ENCODE data around the gene RINT1. TPM values are rescaled to one million over a fixed set of nuclear protein-coding genes. Genes with fewer than 3 reads are reported as not detected.
A peak's percentile ranks its signal among the peaks of the same experiment; 100 is the strongest.

Gene RINT1
- total and polyA plus RNA-seq, 2 of the 13 experiments (the other 11 are each of a cell fraction or from before 2014, with no cell fraction given): 14.7 to 19.3 TPM

DNA sequence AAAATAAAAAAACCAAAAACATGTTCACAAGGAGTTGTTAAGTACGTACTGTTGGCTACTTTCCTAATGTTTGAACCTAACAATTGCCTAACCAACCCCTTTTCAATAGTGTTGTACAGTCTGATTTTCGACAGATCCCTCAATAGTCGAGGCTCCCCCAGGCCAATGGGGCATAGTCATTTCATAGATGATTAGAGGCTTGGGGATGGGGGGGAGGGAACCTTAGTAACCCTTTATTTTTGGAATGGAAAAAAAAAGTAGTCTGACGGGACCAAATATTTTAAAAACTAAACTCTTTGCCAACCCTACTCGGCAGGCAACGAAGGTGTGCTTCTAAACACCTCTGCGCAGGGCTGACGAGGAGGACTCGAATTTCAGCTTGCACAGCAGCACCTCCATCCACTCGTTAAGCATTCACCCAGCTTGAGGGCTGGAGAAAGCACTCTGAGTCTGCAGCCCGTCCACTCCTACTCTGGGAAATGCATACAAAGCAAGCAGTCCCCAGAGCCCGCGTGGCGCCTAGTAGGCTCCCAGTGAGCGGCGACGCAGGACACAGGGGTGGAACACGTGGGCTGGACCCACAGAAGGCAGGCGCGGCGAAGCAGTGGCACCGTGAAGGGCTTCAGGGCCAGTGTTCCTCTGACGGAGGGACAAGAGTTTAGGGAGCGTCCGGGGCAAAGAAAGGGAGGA is 10.8 kb upstream of the RINT1 start (continued):
- TF ChIP-seq, protein P1, sequence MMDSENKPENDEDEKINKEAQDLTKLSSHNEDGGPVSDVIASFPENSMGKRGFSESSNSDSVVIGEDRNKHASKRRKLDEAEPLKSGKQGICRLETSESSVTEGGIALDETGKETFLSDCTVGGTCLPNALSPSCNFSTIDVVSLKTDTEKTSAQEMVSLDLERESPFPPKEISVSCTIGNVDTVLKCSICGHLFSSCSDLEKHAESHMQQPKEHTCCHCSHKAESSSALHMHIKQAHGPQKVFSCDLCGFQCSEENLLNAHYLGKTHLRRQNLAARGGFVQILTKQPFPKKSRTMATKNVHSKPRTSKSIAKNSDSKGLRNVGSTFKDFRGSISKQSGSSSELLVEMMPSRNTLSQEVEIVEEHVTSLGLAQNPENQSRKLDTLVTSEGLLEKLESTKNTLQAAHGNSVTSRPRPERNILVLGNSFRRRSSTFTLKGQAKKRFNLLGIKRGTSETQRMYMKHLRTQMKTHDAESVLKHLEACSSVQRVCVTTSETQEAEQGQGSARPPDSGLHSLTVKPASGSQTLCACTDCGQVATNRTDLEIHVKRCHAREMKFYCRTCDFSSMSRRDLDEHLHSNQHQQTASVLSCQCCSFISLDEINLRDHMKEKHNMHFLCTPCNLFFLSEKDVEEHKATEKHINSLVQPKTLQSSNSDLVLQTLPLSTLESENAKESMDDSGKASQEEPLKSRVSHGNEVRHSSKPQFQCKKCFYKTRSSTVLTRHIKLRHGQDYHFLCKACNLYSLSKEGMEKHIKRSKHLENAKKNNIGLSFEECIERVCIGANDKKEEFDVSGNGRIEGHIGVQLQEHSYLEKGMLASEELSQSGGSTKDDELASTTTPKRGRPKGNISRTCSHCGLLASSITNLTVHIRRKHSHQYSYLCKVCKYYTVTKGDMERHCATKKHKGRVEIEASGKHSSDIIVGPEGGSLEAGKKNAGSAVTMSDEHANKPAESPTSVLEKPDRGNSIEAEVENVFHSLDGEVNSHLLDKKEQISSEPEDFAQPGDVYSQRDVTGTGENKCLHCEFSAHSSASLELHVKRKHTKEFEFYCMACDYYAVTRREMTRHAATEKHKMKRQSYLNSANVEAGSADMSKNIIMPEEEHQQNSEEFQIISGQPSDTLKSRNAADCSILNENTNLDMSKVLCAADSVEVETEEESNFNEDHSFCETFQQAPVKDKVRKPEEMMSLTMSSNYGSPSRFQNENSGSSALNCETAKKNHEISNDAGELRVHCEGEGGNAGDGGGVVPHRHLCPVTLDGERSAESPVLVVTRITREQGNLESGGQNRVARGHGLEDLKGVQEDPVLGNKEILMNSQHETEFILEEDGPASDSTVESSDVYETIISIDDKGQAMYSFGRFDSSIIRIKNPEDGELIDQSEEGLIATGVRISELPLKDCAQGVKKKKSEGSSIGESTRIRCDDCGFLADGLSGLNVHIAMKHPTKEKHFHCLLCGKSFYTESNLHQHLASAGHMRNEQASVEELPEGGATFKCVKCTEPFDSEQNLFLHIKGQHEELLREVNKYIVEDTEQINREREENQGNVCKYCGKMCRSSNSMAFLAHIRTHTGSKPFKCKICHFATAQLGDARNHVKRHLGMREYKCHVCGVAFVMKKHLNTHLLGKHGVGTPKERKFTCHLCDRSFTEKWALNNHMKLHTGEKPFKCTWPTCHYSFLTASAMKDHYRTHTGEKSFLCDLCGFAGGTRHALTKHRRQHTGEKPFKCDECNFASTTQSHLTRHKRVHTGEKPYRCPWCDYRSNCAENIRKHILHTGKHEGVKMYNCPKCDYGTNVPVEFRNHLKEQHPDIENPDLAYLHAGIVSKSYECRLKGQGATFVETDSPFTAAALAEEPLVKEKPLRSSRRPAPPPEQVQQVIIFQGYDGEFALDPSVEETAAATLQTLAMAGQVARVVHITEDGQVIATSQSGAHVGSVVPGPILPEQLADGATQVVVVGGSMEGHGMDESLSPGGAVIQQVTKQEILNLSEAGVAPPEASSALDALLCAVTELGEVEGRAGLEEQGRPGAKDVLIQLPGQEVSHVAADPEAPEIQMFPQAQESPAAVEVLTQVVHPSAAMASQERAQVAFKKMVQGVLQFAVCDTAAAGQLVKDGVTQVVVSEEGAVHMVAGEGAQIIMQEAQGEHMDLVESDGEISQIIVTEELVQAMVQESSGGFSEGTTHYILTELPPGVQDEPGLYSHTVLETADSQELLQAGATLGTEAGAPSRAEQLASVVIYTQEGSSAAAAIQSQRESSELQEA (CRISPR knock-in tag; IDR thresholded peaks at IDR 0.05; ENCODE audit: not compliant biosample characterization): no peak
- no peak for TF ChIP-seq ZBTB38 (CRISPR knock-in tag; IDR thresholded peaks at IDR 0.05)
- TF ChIP-seq ZNF781 (CRISPR knock-in tag; IDR thresholded peaks at IDR 0.05; ENCODE audit: borderline replicate concordance, not compliant biosample characterization): no peak
- TF ChIP-seq PAF1 (CRISPR knock-in tag; IDR thresholded peaks at IDR 0.05): no peak
- no peak for TF ChIP-seq NCOR1 (IDR thresholded peaks at IDR 0.05; ENCODE audit: borderline replicate concordance, low read length)
- no peak for TF ChIP-seq RARG (CRISPR knock-in tag; IDR thresholded peaks at IDR 0.05; ENCODE audit: low read depth)
- TF ChIP-seq, protein P2, sequence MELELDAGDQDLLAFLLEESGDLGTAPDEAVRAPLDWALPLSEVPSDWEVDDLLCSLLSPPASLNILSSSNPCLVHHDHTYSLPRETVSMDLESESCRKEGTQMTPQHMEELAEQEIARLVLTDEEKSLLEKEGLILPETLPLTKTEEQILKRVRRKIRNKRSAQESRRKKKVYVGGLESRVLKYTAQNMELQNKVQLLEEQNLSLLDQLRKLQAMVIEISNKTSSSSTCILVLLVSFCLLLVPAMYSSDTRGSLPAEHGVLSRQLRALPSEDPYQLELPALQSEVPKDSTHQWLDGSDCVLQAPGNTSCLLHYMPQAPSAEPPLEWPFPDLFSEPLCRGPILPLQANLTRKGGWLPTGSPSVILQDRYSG (CRISPR knock-in tag; IDR thresholded peaks at IDR 0.05): 0 out of 2 replicates have a peak, but pooled peaks have one; percentile 21
- no peak for TF ChIP-seq ZNF550 (CRISPR knock-in tag; IDR thresholded peaks at IDR 0.05; ENCODE audit: borderline replicate concordance)
- TF ChIP-seq TEAD2 (CRISPR knock-in tag; IDR thresholded peaks at IDR 0.05): no peak
- no peak for TF ChIP-seq CENPX (CRISPR knock-in tag; IDR thresholded peaks at IDR 0.05)
- no peak for TF ChIP-seq PHF20 (CRISPR knock-in tag; IDR thresholded peaks at IDR 0.05)
- no peak for TF ChIP-seq TRIM24 (CRISPR knock-in tag; IDR thresholded peaks at IDR 0.05)
- no peak; the same call in 1 of the 2 replicates for TF ChIP-seq ZNF766 (CRISPR knock-in tag; IDR thresholded peaks at IDR 0.05; ENCODE audit: borderline replicate concordance)
- TF ChIP-seq ZBTB21 (CRISPR knock-in tag; IDR thresholded peaks at IDR 0.05): no peak
- peak; percentile 71; the same call in 1 of the 2 replicates for TF ChIP-seq ZNF232 (CRISPR knock-in tag; IDR thresholded peaks at IDR 0.05; ENCODE audit: borderline replicate concordance)
- TF ChIP-seq ZFP36 (IDR thresholded peaks at IDR 0.05; ENCODE audit: borderline replicate concordance, low read depth, low read length, partially characterized antibody): no peak
- no peak for TF ChIP-seq ZNF30 (CRISPR knock-in tag; IDR thresholded peaks at IDR 0.05)
- no peak for TF ChIP-seq STAT5B (CRISPR knock-in tag; IDR thresholded peaks at IDR 0.05)
- no peak for TF ChIP-seq TBL1XR1 (IDR thresholded peaks at IDR 0.05; ENCODE audit: borderline replicate concordance, low read length, partially characterized antibody)
- TF ChIP-seq ZKSCAN8 (CRISPR knock-in tag; IDR thresholded peaks at IDR 0.05; ENCODE audit: borderline replicate concordance): no peak
- no peak for TF ChIP-seq AGO1 (IDR thresholded peaks at IDR 0.05; ENCODE audit: low read depth, low read length, poor library complexity, severe bottlenecking)
- no peak for TF ChIP-seq ZNF17 (CRISPR knock-in tag; IDR thresholded peaks at IDR 0.05)
